Activated CD8-positive, alpha-beta memory T cell treated with anti-CD3 and anti-CD28 coated beads for 24 hours (primary cell): ENCODE measurements around the gene MAPK1IP1L.
"Not testable (repeated sequence)": the region's sequence is repeated elsewhere in the genome, so short reads cannot be mapped to it uniquely, and the experiment has no call there.

Experiments
- DNase-seq: peaks from one replicate; pipeline ENCODE4 v3.0.0-alpha.2; 2020

The MAPK1IP1L gene

GRCh38 chr14:55051423-55052268 is at the start of gene MAPK1IP1L:
Gene MAPK1IP1L, plus strand, starts transcription at chr14:55051647. Its CDS starts 10,037 bp downstream, at chr14:55061684.
- DNase-seq = peak; percentile 98

- DNase-seq = no peak
Measured at GRCh38 chr14:55005071-55005470, 46.4 kb upstream of the MAPK1IP1L start.

- DNase-seq = no peak
Measured at GRCh38 chr14:55015006-55015405, 36.4 kb upstream of the MAPK1IP1L start.

- DNase-seq = no peak
Measured at GRCh38 chr14:55019968-55020554, 31.4 kb upstream of the MAPK1IP1L start.

- not testable (repeated sequence) for DNase-seq
Measured at GRCh38 chr14:55024365-55024764, 27.1 kb upstream of the MAPK1IP1L start.

- no peak for DNase-seq
Measured at GRCh38 chr14:55025948-55026347, 25.5 kb upstream of the MAPK1IP1L start.

GRCh38 chr14:55026441-55026792 is 25.0 kb upstream of the MAPK1IP1L start:
- no peak for DNase-seq

GRCh38 chr14:55026793-55027561 is 24.5 kb upstream of the MAPK1IP1L start, which contains the start of the genes SOCS4 and WDHD1:
Gene SOCS4, plus strand, starts transcription at chr14:55027236. Its CDS starts 15,806 bp downstream, at chr14:55043042.
Gene WDHD1, minus strand, starts transcription at chr14:55027099. Its CDS starts 312 bp downstream, at chr14:55026787.
- peak; percentile 99 for DNase-seq

- DNase-seq = no peak
Measured at GRCh38 chr14:55028066-55028465, 23.4 kb upstream of the MAPK1IP1L start.

- no peak for DNase-seq
Measured at GRCh38 chr14:55028476-55028875, 23.0 kb upstream of the MAPK1IP1L start.

- no peak for DNase-seq
Measured at GRCh38 chr14:55031190-55031589, 20.3 kb upstream of the MAPK1IP1L start.

GRCh38 chr14:55037995-55038394 is 13.5 kb upstream of the MAPK1IP1L start:
- not testable (repeated sequence) for DNase-seq

- no peak for DNase-seq
Measured at GRCh38 chr14:55038708-55039107, 12.7 kb upstream of the MAPK1IP1L start.

- no peak for DNase-seq
Measured at GRCh38 chr14:55043528-55043927, 7.9 kb upstream of the MAPK1IP1L start.

GRCh38 chr14:55045087-55045486 is 6.4 kb upstream of the MAPK1IP1L start:
- DNase-seq = no peak

- no peak for DNase-seq
Measured at GRCh38 chr14:55047301-55048053, 4.0 kb upstream of the MAPK1IP1L start.

GRCh38 chr14:55048900-55049436 is 2.5 kb upstream of the MAPK1IP1L start:
- no peak for DNase-seq

- DNase-seq = no peak
Measured at GRCh38 chr14:55051165-55051422, 353 bp upstream of the MAPK1IP1L start.

- DNase-seq = no peak
Measured at GRCh38 chr14:55052269-55052930, 953 bp downstream of the MAPK1IP1L start.

- no peak for DNase-seq
Measured at GRCh38 chr14:55053018-55053417, 1.6 kb downstream of the MAPK1IP1L start.

- no peak for DNase-seq
Measured at GRCh38 chr14:55053500-55053899, 2.1 kb downstream of the MAPK1IP1L start.

- DNase-seq = no peak
Measured at GRCh38 chr14:55054098-55054497, 2.7 kb downstream of the MAPK1IP1L start.
